ENCODE results near the gene ZNF792. TPM values are rescaled to one million over a fixed set of nuclear protein-coding genes. Genes with fewer than 3 reads are reported as not detected.

ZNF792 gene
- polyA plus RNA-seq, 1 donor from 2014 or later, result 3.7 TPM

- Histone ChIP-seq H3K9me2 (ENCODE audit: insufficient read depth, low read length) (no peaks in the 10 kb centered on the region), H3K36me3 (ENCODE audit: insufficient read depth, low read length) (no peaks in the 10 kb centered on the region), H2AFZ (ENCODE audit: low read depth, low read length) (no peak overlapping the region), H3F3A (ENCODE audit: insufficient read depth, low read length, poor library complexity, severe bottlenecking) (no peaks in the 10 kb centered on the region), H3K4me2 (ENCODE audit: low read length) (no peak overlapping the region), H3K27ac (ENCODE audit: low read length) (no peak overlapping the region), H3K4me3 (ENCODE audit: low read length) (no peak overlapping the region), H4K20me1 (ENCODE audit: insufficient read depth) (no peaks in the 10 kb centered on the region), H3K79me2 (replicated peaks; ENCODE audit: insufficient read depth, low read length) (no peaks in the 10 kb centered on the region), H3K27me3 (ENCODE audit: insufficient read depth, low read depth, low read length) (no peaks in the 10 kb centered on the region), H3K9me3 (ENCODE audit: low read length) (no peaks in the 10 kb centered on the region), H3K9ac (ENCODE audit: low read length) (no peak overlapping the region)
- TF ChIP-seq RAD21 (conservative IDR thresholded peaks at IDR 0.05), result no peak
- no peak for TF ChIP-seq TAF1 (IDR thresholded peaks at IDR 0.05; ENCODE audit: low read depth)
- no peak for TF ChIP-seq SMC3 (conservative IDR thresholded peaks at IDR 0.05; ENCODE audit: poor library complexity)
- TF ChIP-seq POLR2AphosphoS5 (IDR thresholded peaks at IDR 0.05), result no peak
These were observed 27.8 kb downstream of the ZNF792 start for GRCh38 chr19:34936184-34936583.

GRCh38 chr19:34932494-34932893 lies 31.5 kb downstream of the ZNF792 start:
- no peaks in the 10 kb centered on the region for H3K79me2 ChIP-seq (replicated peaks; ENCODE audit: insufficient read depth, low read length)
- H2AFZ ChIP-seq (ENCODE audit: low read depth, low read length), result no peak overlapping the region
- H3K9me2 ChIP-seq (ENCODE audit: insufficient read depth, low read length), result no peaks in the 10 kb centered on the region
- peaks cover 3% of the 10 kb centered on the region for H3F3A ChIP-seq (ENCODE audit: insufficient read depth, low read length, poor library complexity, severe bottlenecking)
- H4K20me1 ChIP-seq (ENCODE audit: insufficient read depth), result no peaks in the 10 kb centered on the region
- no peak overlapping the region for H3K9ac ChIP-seq (ENCODE audit: low read length)
- H3K4me3 ChIP-seq (ENCODE audit: low read length), result no peak overlapping the region
- H3K27me3 ChIP-seq (ENCODE audit: insufficient read depth, low read depth, low read length), result no peaks in the 10 kb centered on the region
- no peaks in the 10 kb centered on the region for H3K36me3 ChIP-seq (ENCODE audit: insufficient read depth, low read length)
- TF ChIP-seq, protein P1, sequence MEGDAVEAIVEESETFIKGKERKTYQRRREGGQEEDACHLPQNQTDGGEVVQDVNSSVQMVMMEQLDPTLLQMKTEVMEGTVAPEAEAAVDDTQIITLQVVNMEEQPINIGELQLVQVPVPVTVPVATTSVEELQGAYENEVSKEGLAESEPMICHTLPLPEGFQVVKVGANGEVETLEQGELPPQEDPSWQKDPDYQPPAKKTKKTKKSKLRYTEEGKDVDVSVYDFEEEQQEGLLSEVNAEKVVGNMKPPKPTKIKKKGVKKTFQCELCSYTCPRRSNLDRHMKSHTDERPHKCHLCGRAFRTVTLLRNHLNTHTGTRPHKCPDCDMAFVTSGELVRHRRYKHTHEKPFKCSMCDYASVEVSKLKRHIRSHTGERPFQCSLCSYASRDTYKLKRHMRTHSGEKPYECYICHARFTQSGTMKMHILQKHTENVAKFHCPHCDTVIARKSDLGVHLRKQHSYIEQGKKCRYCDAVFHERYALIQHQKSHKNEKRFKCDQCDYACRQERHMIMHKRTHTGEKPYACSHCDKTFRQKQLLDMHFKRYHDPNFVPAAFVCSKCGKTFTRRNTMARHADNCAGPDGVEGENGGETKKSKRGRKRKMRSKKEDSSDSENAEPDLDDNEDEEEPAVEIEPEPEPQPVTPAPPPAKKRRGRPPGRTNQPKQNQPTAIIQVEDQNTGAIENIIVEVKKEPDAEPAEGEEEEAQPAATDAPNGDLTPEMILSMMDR (IDR thresholded peaks at IDR 0.05; ENCODE audit: poor library complexity, severe bottlenecking), result no peak
- TF ChIP-seq EP300 (conservative IDR thresholded peaks at IDR 0.05; ENCODE audit: poor library complexity, severe bottlenecking) (no peak), EZH2 (IDR thresholded peaks at IDR 0.05; ENCODE audit: borderline replicate concordance, insufficient read depth, low read length, poor library complexity, severe bottlenecking) (no peak), POLR2AphosphoS5 (IDR thresholded peaks at IDR 0.05) (no peak), MXI1 (conservative IDR thresholded peaks at IDR 0.05; ENCODE audit: poor library complexity, severe bottlenecking) (no peak), REST (IDR thresholded peaks at IDR 0.05; ENCODE audit: borderline replicate concordance) (no peak), SMC3 (conservative IDR thresholded peaks at IDR 0.05; ENCODE audit: poor library complexity) (no peak), RAD21 (conservative IDR thresholded peaks at IDR 0.05) (no peak), TAF1 (IDR thresholded peaks at IDR 0.05; ENCODE audit: low read depth) (no peak)
- H3K27ac ChIP-seq (ENCODE audit: low read length), result no peak overlapping the region
- H3K4me2 ChIP-seq (ENCODE audit: low read length), result no peak overlapping the region
- H3K9me3 ChIP-seq (ENCODE audit: low read length), result no peaks in the 10 kb centered on the region

All from neural cell (in vitro differentiated cells).